Vagina (tissue), 2 donors: ENCODE measurements around the gene SLC5A2. TPM values are rescaled to one million over a fixed set of nuclear protein-coding genes. Genes with fewer than 3 reads are reported as not detected.

Experiments used
- DNase-seq, 2 donors: peaks; one replicate each; pipeline ENCODE4 v3.0.0-alpha.2; 2017; ENCODE audit errors: extremely low spot score in 2 of 2
- H3K27ac ChIP-seq: fragments of 200-600 bp; sonication (generic); one replicate; pipeline ENCODE4 v1.5.1; 2019
- H3K27me3 ChIP-seq: fragments of 200-600 bp; sonication (generic); one replicate; pipeline ENCODE4 v1.5.1; 2019
- H3K36me3 ChIP-seq, 2 donors: fragments of 200-600 bp; sonication (generic); one replicate each; pipeline ENCODE4 v1.5.1; 2017 to 2019
- H3K4me1 ChIP-seq: fragments of 200-600 bp; sonication (generic); one replicate; pipeline ENCODE4 v1.5.1; 2019
- H3K4me3 ChIP-seq, 2 donors: fragments of 200-600 bp; sonication (generic); 1 replicate in 1 of 2; 2 replicates in 1 of 2; pipeline ENCODE4 v1.5.1; 2016 to 2019
- H3K9me3 ChIP-seq: fragments of 200-600 bp; sonication (generic); one replicate; pipeline ENCODE4 v1.5.1; 2019
- CTCF ChIP-seq, 3 experiments: fragments of 450-650 bp in 2 of 3; fragments of 200-600 bp in 1 of 3; sonication (generic) in 1 of 3; IDR thresholded peaks; one replicate each; pipeline ENCODE4 v1.5.1; 2017 to 2019; ENCODE audit warnings: antibody characterized with exemption in 3 of 3, mild to moderate bottlenecking in 2 of 3, moderate library complexity in 2 of 3
- POLR2A ChIP-seq, 2 donors: fragments of 450-650 bp; IDR thresholded peaks; one replicate each; pipeline ENCODE4 v1.6.1; 2017; ENCODE audit warnings: antibody characterized with exemption in 2 of 2, mild to moderate bottlenecking in 2 of 2, moderate library complexity in 2 of 2
- POLR2AphosphoS5 ChIP-seq, 2 donors: sonication (generic); formaldehyde crosslinking; IDR thresholded peaks; one replicate each; pipeline ENCODE4 v1.9.0; 2017; ENCODE audit warnings: antibody characterized with exemption in 2 of 2, mild to moderate bottlenecking in 2 of 2, low read depth in 1 of 2; ENCODE audit not compliant: insufficient read depth in 1 of 2
- intact Hi-C: fragments of 100-400 bp; cut with DNase I; formaldehyde crosslinking; loops from one replicate; pipeline ENCODE4 v1.15.1; 2023
- total RNA-seq: library from RNA; depleted of rRNA; stranded (reverse); fragments of >200 nt; gene quantifications from one replicate; pipeline ENCODE4 v1.2.3, GENCODE V29; 2016

The SLC5A2 gene
- total RNA-seq, 1 donor from 2014 or later: not detected

GRCh38 chr16:31507617-31507928 is 24.6 kb downstream of the SLC5A2 start:
- Histone ChIP-seq H3K27ac (peak overlapping the region; percentile 87), H3K36me3 (no peaks in the 10 kb centered on the region), H3K27me3 (no peaks in the 10 kb centered on the region), H3K4me1 (peaks cover 38% of the 10 kb centered on the region), H3K4me3 (peak overlapping the region; percentile 63 to 80), H3K9me3 (no peaks in the 10 kb centered on the region)
- DNase-seq: no peak
- no peak for TF ChIP-seq CTCF (IDR thresholded peaks at IDR 0.05)
- TF ChIP-seq POLR2AphosphoS5 (IDR thresholded peaks at IDR 0.05; ENCODE audit: insufficient read depth in 1 of 2, low read depth in 1 of 2): no peak
- no peak for TF ChIP-seq POLR2A (IDR thresholded peaks at IDR 0.05)
- intact Hi-C loops: loop anchor here (5.0 kb wide), 1 partner anchor 35 kb away; the partner anchor contains the start of gene TGFB1I1

- Histone ChIP-seq H3K4me3 (peak within 1 kb of the TSS; percentile 63 to 80), H3K27me3 (no peaks in the 10 kb centered on the region), H3K27ac (peak within 1 kb of the TSS; percentile 87), H3K36me3 (no peaks in the 10 kb centered on the region), H3K9me3 (no peaks in the 10 kb centered on the region), H3K4me1 (peaks cover 38% of the 10 kb centered on the region)
- DNase-seq: peak in 1 of 2 donors; percentile 90
- TF ChIP-seq POLR2A (IDR thresholded peaks at IDR 0.05): peak in 1 of 2 donors; percentile 81
- TF ChIP-seq CTCF (IDR thresholded peaks at IDR 0.05): peak in 1 of 3 experiments; percentile 22
- peak; percentile 95 to 99 for TF ChIP-seq POLR2AphosphoS5 (IDR thresholded peaks at IDR 0.05; ENCODE audit: insufficient read depth in 1 of 2, low read depth in 1 of 2)
- intact Hi-C loops: loop anchor here (5.0 kb wide), 1 partner anchor 36 kb away; the partner anchor contains the start of gene TGFB1I1
Measured at GRCh38 chr16:31507929-31508705, 25.2 kb downstream of the SLC5A2 start, which contains the start of gene RUSF1. Gene RUSF1 (minus strand): TSS chr16:31508391. CDS start chr16:31508373, 18 bp downstream.

DNA sequence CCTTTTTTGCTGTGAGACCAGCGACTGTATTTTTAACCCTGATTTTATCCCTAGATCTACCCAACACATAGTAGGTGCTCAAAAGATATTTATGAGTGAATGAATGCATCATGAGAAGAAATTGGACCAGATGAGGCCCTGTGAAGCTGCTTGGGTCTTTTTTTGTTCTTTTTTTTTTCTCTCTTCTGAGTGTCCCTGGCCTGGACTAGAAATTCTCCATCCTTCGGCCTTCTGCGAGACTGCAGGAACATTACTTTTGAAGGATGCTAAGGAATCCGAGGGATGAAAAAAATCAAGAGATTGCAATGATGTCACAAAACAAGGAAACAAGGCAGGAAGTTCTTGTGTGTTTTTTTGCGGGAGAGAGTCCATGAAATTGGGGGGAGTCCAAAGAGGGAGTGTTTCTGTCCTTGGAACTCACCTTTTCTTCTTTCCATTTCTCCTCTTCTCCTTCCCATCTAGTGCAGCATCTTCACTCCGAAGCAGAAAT is 25.8 kb downstream of the SLC5A2 start:
- Histone ChIP-seq H3K4me3 (peak overlapping the region; percentile 63 to 80), H3K27me3 (no peaks in the 10 kb centered on the region), H3K36me3 (no peaks in the 10 kb centered on the region), H3K27ac (peak overlapping the region; percentile 87), H3K4me1 (peaks cover 38% of the 10 kb centered on the region), H3K9me3 (no peaks in the 10 kb centered on the region)
- TF ChIP-seq POLR2AphosphoS5 (IDR thresholded peaks at IDR 0.05; ENCODE audit: insufficient read depth in 1 of 2, low read depth in 1 of 2): peak in 1 of 2 donors; percentile 42
- TF ChIP-seq CTCF (IDR thresholded peaks at IDR 0.05): no peak
- TF ChIP-seq POLR2A (IDR thresholded peaks at IDR 0.05): no peak
- DNase-seq: no peak
- intact Hi-C loops: loop anchor here (5.0 kb wide), 1 partner anchor 36 kb away; the partner anchor contains the start of gene TGFB1I1

- Histone ChIP-seq H3K4me3 (no peak overlapping the region), H3K27me3 (no peaks in the 10 kb centered on the region), H3K9me3 (no peaks in the 10 kb centered on the region), H3K27ac (no peak overlapping the region), H3K36me3 (no peaks in the 10 kb centered on the region), H3K4me1 (peaks cover 16% of the 10 kb centered on the region)
- intact Hi-C loops: no loop called here
- no peak for DNase-seq
- no peak for TF ChIP-seq POLR2AphosphoS5 (IDR thresholded peaks at IDR 0.05; ENCODE audit: insufficient read depth in 1 of 2, low read depth in 1 of 2)
- no peak for TF ChIP-seq POLR2A (IDR thresholded peaks at IDR 0.05)
- no peak for TF ChIP-seq CTCF (IDR thresholded peaks at IDR 0.05)
Measured at GRCh38 chr16:31513126-31513525, 30.2 kb downstream of the SLC5A2 start.

DNA sequence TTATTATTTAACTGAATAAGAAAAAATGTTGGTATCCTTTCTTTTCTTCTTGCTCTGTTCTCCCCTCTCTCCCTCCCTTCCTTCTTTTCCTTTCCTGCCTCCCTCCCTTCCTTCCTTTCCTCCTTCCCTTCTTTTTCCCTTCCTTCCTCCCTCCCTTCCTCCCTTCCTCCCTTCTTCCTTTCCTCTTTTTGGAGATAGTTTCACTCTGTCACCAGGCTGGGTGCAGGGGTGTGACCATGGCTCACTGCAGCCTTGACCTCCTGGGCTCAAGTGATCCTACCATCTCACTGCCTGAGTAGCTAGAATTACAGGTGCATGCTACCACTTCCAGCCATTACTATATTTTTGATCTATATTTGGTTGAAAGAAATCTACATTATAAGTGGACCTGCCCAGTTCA is 31.0 kb downstream of the SLC5A2 start:
- Histone ChIP-seq H3K4me1 (peaks cover 14% of the 10 kb centered on the region), H3K27ac (no peak overlapping the region), H3K4me3 (no peak overlapping the region), H3K36me3 (no peaks in the 10 kb centered on the region), H3K27me3 (no peaks in the 10 kb centered on the region), H3K9me3 (no peaks in the 10 kb centered on the region)
- TF ChIP-seq POLR2A (IDR thresholded peaks at IDR 0.05) (no peak), POLR2AphosphoS5 (IDR thresholded peaks at IDR 0.05; ENCODE audit: insufficient read depth in 1 of 2, low read depth in 1 of 2) (no peak), CTCF (IDR thresholded peaks at IDR 0.05) (no peak)
- no peak for DNase-seq
- intact Hi-C loops: no loop called here
